WTC11 (cell line): ENCODE results near the gene PPP2R3A.

ENCODE experiments used
- FOXP1 ChIP-seq: sonication (generic); formaldehyde crosslinking; IDR thresholded peaks from 2 replicates; pipeline ENCODE4 v1.8.0; 2022; ENCODE audit warnings: missing genetic modification reagents, mild to moderate bottlenecking, moderate library complexity, borderline replicate concordance
- JUN ChIP-seq: sonication (generic); formaldehyde crosslinking; IDR thresholded peaks from 2 replicates; pipeline ENCODE4 v1.8.0; 2023; ENCODE audit warnings: mild to moderate bottlenecking, missing genetic modification reagents
- MXD4 ChIP-seq: fragments of 250-450 bp; sonication (Bioruptor Pico); IDR thresholded peaks from 2 replicates; pipeline ENCODE4 v1.8.0; 2021; ENCODE audit warnings: mild to moderate bottlenecking, moderate library complexity, borderline replicate concordance
- ZNF317 ChIP-seq: sonication (generic); formaldehyde crosslinking; IDR thresholded peaks from 2 replicates; pipeline ENCODE4 v1.8.1; 2023; ENCODE audit warnings: low read depth, mild to moderate bottlenecking, moderate library complexity, missing genetic modification reagents, borderline replicate concordance
- TF ChIP-seq, protein P1 (sequence below): fragments of 200-600 bp; IDR thresholded peaks from 2 replicates; pipeline ENCODE4 v1.8.0; 2022; ENCODE audit warnings: antibody characterized with exemption
- TF ChIP-seq, protein P2 (sequence below): sonication (generic); formaldehyde crosslinking; IDR thresholded peaks from 2 replicates; pipeline ENCODE4 v1.8.1; 2022; ENCODE audit warnings: missing genetic modification reagents, borderline replicate concordance
- TF ChIP-seq, protein P3 (sequence below): sonication (generic); formaldehyde crosslinking; IDR thresholded peaks from 2 replicates; pipeline ENCODE4 v1.8.0; 2023; ENCODE audit warnings: missing genetic modification reagents, mild to moderate bottlenecking, borderline replicate concordance
- TF ChIP-seq, protein P4 (sequence below): sonication (generic); formaldehyde crosslinking; IDR thresholded peaks from 2 replicates; pipeline ENCODE4 v1.8.1; 2023; ENCODE audit warnings: mild to moderate bottlenecking, missing genetic modification reagents, moderate library complexity
- TF ChIP-seq, protein P5 (sequence below): sonication (generic); formaldehyde crosslinking; IDR thresholded peaks from 2 replicates; pipeline ENCODE4 v1.8.0; 2022; ENCODE audit warnings: mild to moderate bottlenecking, missing genetic modification reagents
- TF ChIP-seq, protein P6 (sequence below): sonication (generic); formaldehyde crosslinking; IDR thresholded peaks from 2 replicates; pipeline ENCODE4 v1.8.1; 2023; ENCODE audit warnings: mild to moderate bottlenecking, missing genetic modification reagents
- TF ChIP-seq, protein P7 (sequence below): sonication (generic); formaldehyde crosslinking; IDR thresholded peaks from 2 replicates; pipeline ENCODE4 v1.8.1; 2022; ENCODE audit warnings: low read depth, mild to moderate bottlenecking, moderate library complexity, missing genetic modification reagents, borderline replicate concordance
- TF ChIP-seq, protein P8 (sequence below): sonication (generic); formaldehyde crosslinking; IDR thresholded peaks from 2 replicates; pipeline ENCODE4 v1.8.1; 2023; ENCODE audit warnings: mild to moderate bottlenecking, missing genetic modification reagents, moderate library complexity

DNA sequence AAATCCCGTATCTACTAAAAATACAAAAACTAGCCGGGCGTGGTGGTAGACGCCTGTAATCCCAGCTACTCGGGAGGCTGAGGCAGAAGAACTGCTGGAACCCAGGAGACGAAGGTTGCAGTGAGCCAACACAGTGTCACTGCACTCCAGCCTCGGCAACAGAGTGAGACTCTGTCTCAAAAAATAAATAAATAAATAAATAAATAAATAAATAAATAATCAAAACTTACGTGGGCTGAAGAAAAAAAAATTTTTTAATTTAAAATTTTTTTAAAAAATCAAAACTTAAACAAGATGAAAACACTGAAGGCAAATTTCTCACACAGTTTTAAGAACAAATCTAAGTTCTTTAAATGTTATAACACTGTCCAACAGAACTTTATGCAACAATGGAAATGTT, 216.2 kb downstream of the PPP2R3A start:
- TF ChIP-seq, protein P1, sequence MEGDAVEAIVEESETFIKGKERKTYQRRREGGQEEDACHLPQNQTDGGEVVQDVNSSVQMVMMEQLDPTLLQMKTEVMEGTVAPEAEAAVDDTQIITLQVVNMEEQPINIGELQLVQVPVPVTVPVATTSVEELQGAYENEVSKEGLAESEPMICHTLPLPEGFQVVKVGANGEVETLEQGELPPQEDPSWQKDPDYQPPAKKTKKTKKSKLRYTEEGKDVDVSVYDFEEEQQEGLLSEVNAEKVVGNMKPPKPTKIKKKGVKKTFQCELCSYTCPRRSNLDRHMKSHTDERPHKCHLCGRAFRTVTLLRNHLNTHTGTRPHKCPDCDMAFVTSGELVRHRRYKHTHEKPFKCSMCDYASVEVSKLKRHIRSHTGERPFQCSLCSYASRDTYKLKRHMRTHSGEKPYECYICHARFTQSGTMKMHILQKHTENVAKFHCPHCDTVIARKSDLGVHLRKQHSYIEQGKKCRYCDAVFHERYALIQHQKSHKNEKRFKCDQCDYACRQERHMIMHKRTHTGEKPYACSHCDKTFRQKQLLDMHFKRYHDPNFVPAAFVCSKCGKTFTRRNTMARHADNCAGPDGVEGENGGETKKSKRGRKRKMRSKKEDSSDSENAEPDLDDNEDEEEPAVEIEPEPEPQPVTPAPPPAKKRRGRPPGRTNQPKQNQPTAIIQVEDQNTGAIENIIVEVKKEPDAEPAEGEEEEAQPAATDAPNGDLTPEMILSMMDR = no peak
- TF ChIP-seq FOXP1 (CRISPR knock-in tag) = no peak
- TF ChIP-seq, protein P2, sequence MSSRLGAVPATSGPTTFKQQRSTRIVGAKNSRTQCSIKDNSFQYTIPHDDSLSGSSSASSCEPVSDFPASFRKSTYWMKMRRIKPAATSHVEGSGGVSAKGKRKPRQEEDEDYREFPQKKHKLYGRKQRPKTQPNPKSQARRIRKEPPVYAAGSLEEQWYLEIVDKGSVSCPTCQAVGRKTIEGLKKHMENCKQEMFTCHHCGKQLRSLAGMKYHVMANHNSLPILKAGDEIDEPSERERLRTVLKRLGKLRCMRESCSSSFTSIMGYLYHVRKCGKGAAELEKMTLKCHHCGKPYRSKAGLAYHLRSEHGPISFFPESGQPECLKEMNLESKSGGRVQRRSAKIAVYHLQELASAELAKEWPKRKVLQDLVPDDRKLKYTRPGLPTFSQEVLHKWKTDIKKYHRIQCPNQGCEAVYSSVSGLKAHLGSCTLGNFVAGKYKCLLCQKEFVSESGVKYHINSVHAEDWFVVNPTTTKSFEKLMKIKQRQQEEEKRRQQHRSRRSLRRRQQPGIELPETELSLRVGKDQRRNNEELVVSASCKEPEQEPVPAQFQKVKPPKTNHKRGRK = no peak
- TF ChIP-seq, protein P3, sequence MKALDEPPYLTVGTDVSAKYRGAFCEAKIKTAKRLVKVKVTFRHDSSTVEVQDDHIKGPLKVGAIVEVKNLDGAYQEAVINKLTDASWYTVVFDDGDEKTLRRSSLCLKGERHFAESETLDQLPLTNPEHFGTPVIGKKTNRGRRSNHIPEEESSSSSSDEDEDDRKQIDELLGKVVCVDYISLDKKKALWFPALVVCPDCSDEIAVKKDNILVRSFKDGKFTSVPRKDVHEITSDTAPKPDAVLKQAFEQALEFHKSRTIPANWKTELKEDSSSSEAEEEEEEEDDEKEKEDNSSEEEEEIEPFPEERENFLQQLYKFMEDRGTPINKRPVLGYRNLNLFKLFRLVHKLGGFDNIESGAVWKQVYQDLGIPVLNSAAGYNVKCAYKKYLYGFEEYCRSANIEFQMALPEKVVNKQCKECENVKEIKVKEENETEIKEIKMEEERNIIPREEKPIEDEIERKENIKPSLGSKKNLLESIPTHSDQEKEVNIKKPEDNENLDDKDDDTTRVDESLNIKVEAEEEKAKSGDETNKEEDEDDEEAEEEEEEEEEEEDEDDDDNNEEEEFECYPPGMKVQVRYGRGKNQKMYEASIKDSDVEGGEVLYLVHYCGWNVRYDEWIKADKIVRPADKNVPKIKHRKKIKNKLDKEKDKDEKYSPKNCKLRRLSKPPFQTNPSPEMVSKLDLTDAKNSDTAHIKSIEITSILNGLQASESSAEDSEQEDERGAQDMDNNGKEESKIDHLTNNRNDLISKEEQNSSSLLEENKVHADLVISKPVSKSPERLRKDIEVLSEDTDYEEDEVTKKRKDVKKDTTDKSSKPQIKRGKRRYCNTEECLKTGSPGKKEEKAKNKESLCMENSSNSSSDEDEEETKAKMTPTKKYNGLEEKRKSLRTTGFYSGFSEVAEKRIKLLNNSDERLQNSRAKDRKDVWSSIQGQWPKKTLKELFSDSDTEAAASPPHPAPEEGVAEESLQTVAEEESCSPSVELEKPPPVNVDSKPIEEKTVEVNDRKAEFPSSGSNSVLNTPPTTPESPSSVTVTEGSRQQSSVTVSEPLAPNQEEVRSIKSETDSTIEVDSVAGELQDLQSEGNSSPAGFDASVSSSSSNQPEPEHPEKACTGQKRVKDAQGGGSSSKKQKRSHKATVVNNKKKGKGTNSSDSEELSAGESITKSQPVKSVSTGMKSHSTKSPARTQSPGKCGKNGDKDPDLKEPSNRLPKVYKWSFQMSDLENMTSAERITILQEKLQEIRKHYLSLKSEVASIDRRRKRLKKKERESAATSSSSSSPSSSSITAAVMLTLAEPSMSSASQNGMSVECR = no peak
- TF ChIP-seq, protein P4, sequence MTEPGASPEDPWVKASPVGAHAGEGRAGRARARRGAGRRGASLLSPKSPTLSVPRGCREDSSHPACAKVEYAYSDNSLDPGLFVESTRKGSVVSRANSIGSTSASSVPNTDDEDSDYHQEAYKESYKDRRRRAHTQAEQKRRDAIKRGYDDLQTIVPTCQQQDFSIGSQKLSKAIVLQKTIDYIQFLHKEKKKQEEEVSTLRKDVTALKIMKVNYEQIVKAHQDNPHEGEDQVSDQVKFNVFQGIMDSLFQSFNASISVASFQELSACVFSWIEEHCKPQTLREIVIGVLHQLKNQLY (CRISPR knock-in tag) = no peak
- TF ChIP-seq, protein P5, sequence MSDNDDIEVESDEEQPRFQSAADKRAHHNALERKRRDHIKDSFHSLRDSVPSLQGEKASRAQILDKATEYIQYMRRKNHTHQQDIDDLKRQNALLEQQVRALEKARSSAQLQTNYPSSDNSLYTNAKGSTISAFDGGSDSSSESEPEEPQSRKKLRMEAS = no peak
- TF ChIP-seq, protein P6, sequence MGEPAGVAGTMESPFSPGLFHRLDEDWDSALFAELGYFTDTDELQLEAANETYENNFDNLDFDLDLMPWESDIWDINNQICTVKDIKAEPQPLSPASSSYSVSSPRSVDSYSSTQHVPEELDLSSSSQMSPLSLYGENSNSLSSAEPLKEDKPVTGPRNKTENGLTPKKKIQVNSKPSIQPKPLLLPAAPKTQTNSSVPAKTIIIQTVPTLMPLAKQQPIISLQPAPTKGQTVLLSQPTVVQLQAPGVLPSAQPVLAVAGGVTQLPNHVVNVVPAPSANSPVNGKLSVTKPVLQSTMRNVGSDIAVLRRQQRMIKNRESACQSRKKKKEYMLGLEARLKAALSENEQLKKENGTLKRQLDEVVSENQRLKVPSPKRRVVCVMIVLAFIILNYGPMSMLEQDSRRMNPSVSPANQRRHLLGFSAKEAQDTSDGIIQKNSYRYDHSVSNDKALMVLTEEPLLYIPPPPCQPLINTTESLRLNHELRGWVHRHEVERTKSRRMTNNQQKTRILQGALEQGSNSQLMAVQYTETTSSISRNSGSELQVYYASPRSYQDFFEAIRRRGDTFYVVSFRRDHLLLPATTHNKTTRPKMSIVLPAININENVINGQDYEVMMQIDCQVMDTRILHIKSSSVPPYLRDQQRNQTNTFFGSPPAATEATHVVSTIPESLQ (CRISPR knock-in tag) = no peak
- TF ChIP-seq, protein P7, sequence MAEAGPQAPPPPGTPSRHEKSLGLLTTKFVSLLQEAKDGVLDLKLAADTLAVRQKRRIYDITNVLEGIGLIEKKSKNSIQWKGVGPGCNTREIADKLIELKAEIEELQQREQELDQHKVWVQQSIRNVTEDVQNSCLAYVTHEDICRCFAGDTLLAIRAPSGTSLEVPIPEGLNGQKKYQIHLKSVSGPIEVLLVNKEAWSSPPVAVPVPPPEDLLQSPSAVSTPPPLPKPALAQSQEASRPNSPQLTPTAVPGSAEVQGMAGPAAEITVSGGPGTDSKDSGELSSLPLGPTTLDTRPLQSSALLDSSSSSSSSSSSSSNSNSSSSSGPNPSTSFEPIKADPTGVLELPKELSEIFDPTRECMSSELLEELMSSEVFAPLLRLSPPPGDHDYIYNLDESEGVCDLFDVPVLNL (CRISPR knock-in tag) = no peak
- no peak for TF ChIP-seq ZNF317 (CRISPR knock-in tag)
- TF ChIP-seq JUN = no peak
- TF ChIP-seq, protein P8, sequence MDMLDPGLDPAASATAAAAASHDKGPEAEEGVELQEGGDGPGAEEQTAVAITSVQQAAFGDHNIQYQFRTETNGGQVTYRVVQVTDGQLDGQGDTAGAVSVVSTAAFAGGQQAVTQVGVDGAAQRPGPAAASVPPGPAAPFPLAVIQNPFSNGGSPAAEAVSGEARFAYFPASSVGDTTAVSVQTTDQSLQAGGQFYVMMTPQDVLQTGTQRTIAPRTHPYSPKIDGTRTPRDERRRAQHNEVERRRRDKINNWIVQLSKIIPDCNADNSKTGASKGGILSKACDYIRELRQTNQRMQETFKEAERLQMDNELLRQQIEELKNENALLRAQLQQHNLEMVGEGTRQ = no peak
- TF ChIP-seq MXD4 = no peak
